Measurements from ENCODE around the gene COL2A1.

The COL2A1 gene

DNA sequence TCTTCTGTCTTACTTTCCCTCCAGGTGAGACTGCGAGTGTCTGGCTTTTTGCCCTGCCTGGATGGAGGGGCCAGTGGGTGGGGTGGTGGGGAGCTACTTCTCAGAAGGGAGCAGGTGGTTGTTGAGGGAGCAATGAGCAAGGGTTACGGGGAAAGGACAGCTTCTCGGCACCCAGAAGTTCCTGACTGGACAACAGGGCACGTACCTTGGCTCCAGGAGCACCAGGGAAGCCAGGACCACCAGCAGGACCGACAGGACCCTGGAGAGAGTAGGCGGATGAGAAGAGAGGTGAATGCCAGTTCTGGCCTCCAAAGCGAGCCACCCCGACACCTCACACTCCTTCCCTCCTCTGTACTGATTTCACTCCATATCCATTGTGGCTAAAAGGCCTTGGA lies 15.3 kb downstream of the COL2A1 start:
- H4K8ac ChIP-seq (ENCODE audit: low read length) = no peak overlapping the region
- no peak overlapping the region for H3K18ac ChIP-seq (ENCODE audit: low read depth in 1 of 2, low read length in 2 of 2)
- H3K36me3 ChIP-seq (ENCODE audit: control insufficient read depth in 1 of 2, insufficient read depth in 2 of 2, low read depth in 1 of 2, low read length in 2 of 2) = no peaks in the 10 kb centered on the region
- H3K27ac ChIP-seq (ENCODE audit: low read length, poor library complexity, severe bottlenecking) = no peak overlapping the region
- H3K79me1 ChIP-seq (replicated peaks; ENCODE audit: low read length, poor library complexity, severe bottlenecking) = no peaks in the 10 kb centered on the region
- no peak overlapping the region for H2BK15ac ChIP-seq (ENCODE audit: low read depth, poor library complexity, severe bottlenecking)
- WGBS = 96% methylated on average over 8 of the region's 8 CpGs
- H3K4ac ChIP-seq (ENCODE audit: low read depth in 1 of 2, low read length in 2 of 2) = no peak overlapping the region
- H3K4me3 ChIP-seq (ENCODE audit: insufficient read depth in 1 of 2, low read depth in 1 of 2, low read length in 2 of 2) = no peak overlapping the region
- no peak overlapping the region for H2BK5ac ChIP-seq (ENCODE audit: low read depth, low read length, poor library complexity, severe bottlenecking)
- no peak overlapping the region for H2BK12ac ChIP-seq (ENCODE audit: low read length in 2 of 2)
- no peak overlapping the region for H3K23ac ChIP-seq (ENCODE audit: low read length in 2 of 2)
- H3K4me1 ChIP-seq (ENCODE audit: control insufficient read depth, insufficient read depth, low read depth, low read length) = peaks cover 2% of the 10 kb centered on the region
- no peak overlapping the region for H4K91ac ChIP-seq (ENCODE audit: low read length)
- H2AK5ac ChIP-seq (ENCODE audit: low read length, severe bottlenecking) = no peak overlapping the region
- no peaks in the 10 kb centered on the region for H3K9me3 ChIP-seq (ENCODE audit: control insufficient read depth, low read length)
- no peak for DNase-seq
- no peak overlapping the region for H2AFZ ChIP-seq (ENCODE audit: low read depth, low read length)
- peaks cover 39 to 91% of the 10 kb centered on the region in 2 experiments for H3K27me3 ChIP-seq (ENCODE audit: control insufficient read depth in 1 of 2, insufficient read depth in 1 of 2, low read length in 2 of 2)
- H3K9ac ChIP-seq (ENCODE audit: low read length) = no peak overlapping the region
- no peak overlapping the region for H2BK120ac ChIP-seq (ENCODE audit: low read depth, low read length)
- H3K14ac ChIP-seq (ENCODE audit: low read length in 2 of 2) = no peak overlapping the region
- no peak overlapping the region for H3K4me2 ChIP-seq (ENCODE audit: low read length, poor library complexity, severe bottlenecking)

DNA sequence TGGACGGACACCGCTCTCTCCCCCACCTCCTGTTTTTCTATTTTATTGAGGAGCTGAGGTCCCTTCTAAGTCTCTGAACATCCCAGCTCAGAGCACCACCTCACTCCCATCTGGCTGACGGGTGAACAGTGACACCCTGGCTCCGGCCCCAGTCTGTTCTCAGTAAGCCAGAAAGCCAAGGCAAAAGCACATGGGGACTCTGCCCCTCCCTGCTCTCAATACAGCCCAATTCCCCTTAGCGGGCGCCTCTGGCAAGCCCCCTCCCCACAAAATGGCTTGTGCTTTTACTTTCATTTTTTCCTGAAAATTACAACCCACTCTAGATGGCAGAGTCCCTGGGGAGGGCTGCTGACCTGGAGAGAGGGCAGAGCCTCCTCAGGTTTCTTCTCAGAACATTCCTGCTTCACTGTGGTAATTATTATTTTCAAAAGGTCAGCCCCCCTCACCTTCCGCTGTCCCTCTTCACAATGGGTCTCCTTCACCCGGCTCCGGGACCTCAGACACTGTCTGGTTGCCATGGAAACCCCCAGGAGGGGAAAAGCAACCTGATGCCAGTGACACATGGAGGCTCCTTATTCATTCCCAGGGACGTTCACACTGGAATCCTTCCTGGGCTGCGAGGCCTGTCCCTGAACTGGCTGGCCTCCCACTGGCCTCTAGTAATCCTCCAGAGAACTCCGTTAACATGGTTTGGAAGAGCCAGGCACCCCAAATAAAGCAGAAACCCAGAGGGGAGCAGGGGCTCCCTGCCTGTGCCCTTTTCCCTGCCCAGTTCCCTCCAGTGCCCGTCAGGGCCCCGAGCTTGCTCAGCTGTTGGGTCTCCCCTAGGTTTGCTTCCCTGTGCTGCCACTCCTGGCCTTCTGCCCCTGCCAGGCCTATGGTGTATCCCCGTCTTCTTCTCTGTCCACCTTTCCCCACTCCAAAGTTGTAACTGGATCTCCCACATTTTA lies 15.9 kb downstream of the COL2A1 start:
- H3K18ac ChIP-seq (ENCODE audit: low read depth in 1 of 2, low read length in 2 of 2) = no peak overlapping the region
- H3K27me3 ChIP-seq (ENCODE audit: control insufficient read depth in 1 of 2, insufficient read depth in 1 of 2, low read length in 2 of 2) = peaks cover 36 to 86% of the 10 kb centered on the region in 2 experiments
- no peak overlapping the region for H4K91ac ChIP-seq (ENCODE audit: low read length)
- H3K36me3 ChIP-seq (ENCODE audit: control insufficient read depth in 1 of 2, insufficient read depth in 2 of 2, low read depth in 1 of 2, low read length in 2 of 2) = no peaks in the 10 kb centered on the region
- H2BK5ac ChIP-seq (ENCODE audit: low read depth, low read length, poor library complexity, severe bottlenecking) = no peak overlapping the region
- no peak overlapping the region for H3K4ac ChIP-seq (ENCODE audit: low read depth in 1 of 2, low read length in 2 of 2)
- H2BK120ac ChIP-seq (ENCODE audit: low read depth, low read length) = no peak overlapping the region
- 58% methylated on average over 14 of the region's 15 CpGs for WGBS
- H3K4me3 ChIP-seq (ENCODE audit: insufficient read depth in 1 of 2, low read depth in 1 of 2, low read length in 2 of 2) = no peak overlapping the region
- no peak overlapping the region for H3K4me2 ChIP-seq (ENCODE audit: low read length, poor library complexity, severe bottlenecking)
- H3K23ac ChIP-seq (ENCODE audit: low read length in 2 of 2) = no peak overlapping the region
- no peak overlapping the region for H2AFZ ChIP-seq (ENCODE audit: low read depth, low read length)
- H3K9ac ChIP-seq (ENCODE audit: low read length) = no peak overlapping the region
- no peaks in the 10 kb centered on the region for H3K9me3 ChIP-seq (ENCODE audit: control insufficient read depth, low read length)
- H3K79me1 ChIP-seq (replicated peaks; ENCODE audit: low read length, poor library complexity, severe bottlenecking) = no peaks in the 10 kb centered on the region
- DNase-seq = no peak
- H3K14ac ChIP-seq (ENCODE audit: low read length in 2 of 2) = no peak overlapping the region
- peaks cover 2% of the 10 kb centered on the region for H3K4me1 ChIP-seq (ENCODE audit: control insufficient read depth, insufficient read depth, low read depth, low read length)
- no peak overlapping the region for H2BK12ac ChIP-seq (ENCODE audit: low read length in 2 of 2)
- no peak overlapping the region for H2BK15ac ChIP-seq (ENCODE audit: low read depth, poor library complexity, severe bottlenecking)
- no peak overlapping the region for H4K8ac ChIP-seq (ENCODE audit: low read length)
- no peak overlapping the region for H2AK5ac ChIP-seq (ENCODE audit: low read length, severe bottlenecking)
- H3K27ac ChIP-seq (ENCODE audit: low read length, poor library complexity, severe bottlenecking) = no peak overlapping the region

DNA sequence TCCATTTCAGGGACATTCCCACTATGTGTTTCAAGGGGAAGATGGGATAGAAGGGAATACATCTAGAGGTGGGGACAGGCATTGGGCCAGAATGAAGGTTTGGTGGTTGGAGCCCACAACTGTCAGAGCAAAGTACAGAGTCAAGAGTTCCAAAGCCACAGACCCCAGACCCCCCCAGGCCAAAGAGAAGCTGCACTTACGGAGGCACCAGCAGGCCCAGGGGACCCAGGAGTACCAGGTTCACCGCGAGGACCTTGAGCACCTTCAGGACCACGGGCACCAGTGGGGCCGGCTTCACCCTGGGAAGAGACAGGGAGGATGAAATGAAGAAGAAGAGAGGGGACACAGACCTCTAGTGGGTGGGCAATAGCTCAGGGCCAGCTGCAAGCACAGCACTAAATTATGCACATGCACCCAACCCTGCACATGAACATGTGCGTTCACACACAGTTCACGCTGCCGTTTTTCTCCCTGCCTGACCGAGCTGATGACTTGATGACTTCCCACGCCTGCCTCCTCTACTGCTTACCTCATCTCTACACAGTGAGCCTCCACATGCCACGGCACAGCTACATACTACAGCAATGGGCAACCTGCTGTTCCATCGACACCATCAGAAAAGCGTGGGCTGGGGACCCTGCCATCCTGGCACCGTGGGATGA lies 16.7 kb downstream of the COL2A1 start:
- no peak overlapping the region for H3K14ac ChIP-seq (ENCODE audit: low read length in 2 of 2)
- no peak for DNase-seq
- H3K4ac ChIP-seq (ENCODE audit: low read depth in 1 of 2, low read length in 2 of 2) = no peak overlapping the region
- no peak overlapping the region for H4K91ac ChIP-seq (ENCODE audit: low read length)
- H3K4me1 ChIP-seq (ENCODE audit: control insufficient read depth, insufficient read depth, low read depth, low read length) = peaks cover 2% of the 10 kb centered on the region
- H2AK5ac ChIP-seq (ENCODE audit: low read length, severe bottlenecking) = no peak overlapping the region
- H3K18ac ChIP-seq (ENCODE audit: low read depth in 1 of 2, low read length in 2 of 2) = no peak overlapping the region
- H3K4me3 ChIP-seq (ENCODE audit: insufficient read depth in 1 of 2, low read depth in 1 of 2, low read length in 2 of 2) = no peak overlapping the region
- H2BK12ac ChIP-seq (ENCODE audit: low read length in 2 of 2) = no peak overlapping the region
- H2BK5ac ChIP-seq (ENCODE audit: low read depth, low read length, poor library complexity, severe bottlenecking) = no peak overlapping the region
- peaks cover 36 to 87% of the 10 kb centered on the region in 2 experiments for H3K27me3 ChIP-seq (ENCODE audit: control insufficient read depth in 1 of 2, insufficient read depth in 1 of 2, low read length in 2 of 2)
- H3K23ac ChIP-seq (ENCODE audit: low read length in 2 of 2) = no peak overlapping the region
- no peak overlapping the region for H4K8ac ChIP-seq (ENCODE audit: low read length)
- H3K9ac ChIP-seq (ENCODE audit: low read length) = no peak overlapping the region
- 96% methylated on average over 14 of the region's 14 CpGs for WGBS
- no peak overlapping the region for H2BK120ac ChIP-seq (ENCODE audit: low read depth, low read length)
- H3K27ac ChIP-seq (ENCODE audit: low read length, poor library complexity, severe bottlenecking) = no peak overlapping the region
- no peak overlapping the region for H2AFZ ChIP-seq (ENCODE audit: low read depth, low read length)
- no peaks in the 10 kb centered on the region for H3K36me3 ChIP-seq (ENCODE audit: control insufficient read depth in 1 of 2, insufficient read depth in 2 of 2, low read depth in 1 of 2, low read length in 2 of 2)
- H3K79me1 ChIP-seq (replicated peaks; ENCODE audit: low read length, poor library complexity, severe bottlenecking) = no peaks in the 10 kb centered on the region
- H2BK15ac ChIP-seq (ENCODE audit: low read depth, poor library complexity, severe bottlenecking) = no peak overlapping the region
- no peaks in the 10 kb centered on the region for H3K9me3 ChIP-seq (ENCODE audit: control insufficient read depth, low read length)
- no peak overlapping the region for H3K4me2 ChIP-seq (ENCODE audit: low read length, poor library complexity, severe bottlenecking)

DNA sequence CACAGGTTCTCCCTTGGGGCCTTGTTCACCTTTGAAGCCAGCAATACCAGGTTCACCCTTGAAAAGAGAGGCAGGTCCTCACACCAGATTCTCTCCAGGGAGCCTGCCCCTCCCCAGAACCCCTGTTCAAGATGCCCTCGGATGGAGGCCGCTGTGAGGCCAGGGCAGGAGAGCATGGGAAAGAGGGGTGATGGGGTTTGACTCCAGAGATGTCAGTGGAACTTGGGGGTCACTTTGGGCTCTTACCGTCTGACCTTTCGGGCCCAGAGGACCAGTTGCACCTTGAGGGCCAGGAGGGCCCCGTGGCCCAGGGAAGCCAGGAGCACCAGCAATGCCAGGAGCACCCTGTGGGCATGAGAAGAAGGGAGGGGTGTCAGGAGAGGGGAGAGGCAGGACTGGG lies 17.4 kb downstream of the COL2A1 start:
- Histone ChIP-seq H3K14ac (ENCODE audit: low read length in 2 of 2) (no peak overlapping the region), H3K23ac (ENCODE audit: low read length in 2 of 2) (no peak overlapping the region), H3K79me1 (replicated peaks; ENCODE audit: low read length, poor library complexity, severe bottlenecking) (no peaks in the 10 kb centered on the region), H3K9me3 (ENCODE audit: control insufficient read depth, low read length) (no peaks in the 10 kb centered on the region), H2AFZ (ENCODE audit: low read depth, low read length) (no peak overlapping the region), H3K4ac (ENCODE audit: low read depth in 1 of 2, low read length in 2 of 2) (no peak overlapping the region), H3K27ac (ENCODE audit: low read length, poor library complexity, severe bottlenecking) (no peak overlapping the region), H2AK5ac (ENCODE audit: low read length, severe bottlenecking) (no peak overlapping the region), H3K4me3 (ENCODE audit: insufficient read depth in 1 of 2, low read depth in 1 of 2, low read length in 2 of 2) (no peak overlapping the region), H3K36me3 (ENCODE audit: control insufficient read depth in 1 of 2, insufficient read depth in 2 of 2, low read depth in 1 of 2, low read length in 2 of 2) (no peaks in the 10 kb centered on the region), H2BK120ac (ENCODE audit: low read depth, low read length) (no peak overlapping the region), H3K4me2 (ENCODE audit: low read length, poor library complexity, severe bottlenecking) (no peak overlapping the region), H3K18ac (ENCODE audit: low read depth in 1 of 2, low read length in 2 of 2) (no peak overlapping the region), H2BK12ac (ENCODE audit: low read length in 2 of 2) (no peak overlapping the region), H4K8ac (ENCODE audit: low read length) (no peak overlapping the region), H3K27me3 (ENCODE audit: control insufficient read depth in 1 of 2, insufficient read depth in 1 of 2, low read length in 2 of 2) (peaks cover 38 to 86% of the 10 kb centered on the region in 2 experiments), H4K91ac (ENCODE audit: low read length) (no peak overlapping the region), H2BK15ac (ENCODE audit: low read depth, poor library complexity, severe bottlenecking) (no peak overlapping the region), H3K9ac (ENCODE audit: low read length) (no peak overlapping the region), H2BK5ac (ENCODE audit: low read depth, low read length, poor library complexity, severe bottlenecking) (no peak overlapping the region), H3K4me1 (ENCODE audit: control insufficient read depth, insufficient read depth, low read depth, low read length) (peaks cover 2% of the 10 kb centered on the region)
- WGBS = 79% methylated on average over 5 of the region's 5 CpGs
- no peak for DNase-seq
